Stimulated activated naive CD4-positive, alpha-beta T cell (primary cell): ENCODE measurements around the gene RB1.

ENCODE experiments used
- DNase-seq, 6 experiments: peaks; one replicate each; lab custom pipeline; 2025; lab: John Stamatoyannopoulos, UW

RB1 gene

GRCh38 chr13:48303359-48304142, at the start of gene RB1:
Gene RB1, plus strand, starts transcription at chr13:48303751. Its CDS starts 162 bp downstream, at chr13:48303913.
- DNase-seq: peak; percentile 79 to 89 (median 86)

DNA sequence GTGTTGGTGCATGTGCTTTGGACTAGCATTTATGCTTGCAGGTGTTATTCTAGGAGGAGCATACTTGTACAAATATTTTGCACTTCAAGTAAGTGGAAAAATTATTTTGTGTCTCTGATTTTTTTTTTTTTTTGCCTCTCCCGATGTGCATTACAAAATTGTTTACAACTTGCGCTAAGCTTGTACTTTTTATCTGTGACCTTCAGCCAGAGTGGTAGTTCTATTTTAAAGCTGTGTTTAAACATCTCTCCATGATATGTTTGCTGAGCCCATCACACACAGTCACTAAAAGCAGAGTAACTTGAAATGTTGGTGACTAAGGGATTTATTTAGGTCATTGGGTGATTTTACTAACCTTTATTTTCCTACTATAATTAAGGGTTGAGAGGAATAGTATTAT, 49.7 kb upstream of the RB1 start:
- no peak for DNase-seq

DNA sequence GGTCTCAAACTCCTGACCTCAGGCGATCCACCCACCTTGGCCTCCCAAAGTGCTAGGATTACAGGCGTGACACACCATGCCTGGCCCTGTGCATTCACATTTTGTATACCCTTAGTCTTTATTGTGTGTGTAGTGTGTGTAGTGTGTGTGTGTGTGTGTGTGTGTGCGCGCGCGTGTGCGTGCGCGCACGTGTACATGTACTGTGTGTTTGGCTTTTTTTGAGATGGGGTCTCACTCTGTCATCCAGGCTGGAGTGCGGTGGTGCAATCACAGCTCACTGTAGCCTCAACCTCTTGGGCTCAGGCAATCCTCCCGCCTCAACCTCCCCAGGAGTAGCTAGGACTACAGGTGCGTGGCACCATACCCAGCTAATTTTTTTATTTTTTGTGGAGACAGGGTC, 48.5 kb upstream of the RB1 start:
- DNase-seq: no peak

GRCh38 chr13:48255954-48256353, 47.6 kb upstream of the RB1 start:
- no peak for DNase-seq

DNA sequence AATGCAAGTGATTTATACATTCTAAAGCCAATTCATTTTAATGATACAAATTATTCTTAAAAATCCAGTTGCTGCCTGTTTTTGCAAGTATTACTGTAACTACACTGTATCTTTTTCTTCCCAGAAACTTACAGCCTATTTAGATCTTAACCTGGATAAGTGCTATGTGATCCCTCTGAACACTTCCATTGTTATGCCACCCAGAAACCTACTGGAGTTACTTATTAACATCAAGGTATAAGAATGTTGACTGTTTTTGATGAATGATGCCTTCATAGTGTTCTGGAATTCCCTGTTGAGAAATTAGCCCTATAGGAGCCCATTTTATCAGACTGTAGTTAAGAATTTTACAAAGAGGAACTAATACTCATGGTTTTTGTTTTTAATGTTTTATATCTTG, 45.5 kb upstream of the RB1 start:
- no peak for DNase-seq

DNA sequence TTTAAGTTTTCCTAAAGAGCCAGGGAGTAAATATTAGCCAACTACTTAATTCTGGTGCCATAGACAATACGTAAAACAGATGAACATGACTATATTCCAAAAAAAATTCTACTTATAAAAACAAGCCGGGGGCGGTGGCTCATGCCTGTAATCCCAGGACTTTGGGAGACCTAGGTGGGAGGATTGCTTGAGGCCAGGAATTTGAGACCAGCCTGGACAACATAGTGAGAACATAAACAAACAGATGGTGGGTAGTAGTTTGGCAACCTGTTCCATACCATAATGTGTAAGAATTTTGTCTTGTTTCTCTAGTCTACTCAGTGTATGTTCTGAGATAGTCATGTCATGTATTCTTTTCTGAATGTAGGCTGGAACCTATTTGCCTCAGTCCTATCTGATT, 45.1 kb upstream of the RB1 start:
- DNase-seq: no peak

- DNase-seq: no peak
Observed at GRCh38 chr13:48260970-48261369, 42.6 kb upstream of the RB1 start.

DNA sequence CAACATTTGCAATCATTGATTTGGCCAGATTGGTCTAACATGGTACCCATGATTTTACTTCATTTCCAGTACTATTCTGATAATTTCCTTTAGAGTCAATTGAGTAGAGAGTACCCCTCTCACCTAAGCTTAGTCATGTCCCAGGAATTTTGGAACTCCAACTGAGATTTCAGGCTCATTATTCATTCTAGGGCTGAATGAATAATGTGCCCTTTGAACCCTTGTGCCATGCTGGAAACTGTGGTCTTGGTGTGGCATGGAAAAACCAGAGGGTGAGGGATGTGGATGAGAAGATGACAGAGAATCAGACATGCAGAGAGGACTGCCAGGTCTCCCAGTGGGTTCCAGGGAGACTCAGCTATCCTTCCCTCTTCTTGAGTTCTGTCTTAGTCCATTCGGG, 40.4 kb upstream of the RB1 start:
- no peak for DNase-seq

DNA sequence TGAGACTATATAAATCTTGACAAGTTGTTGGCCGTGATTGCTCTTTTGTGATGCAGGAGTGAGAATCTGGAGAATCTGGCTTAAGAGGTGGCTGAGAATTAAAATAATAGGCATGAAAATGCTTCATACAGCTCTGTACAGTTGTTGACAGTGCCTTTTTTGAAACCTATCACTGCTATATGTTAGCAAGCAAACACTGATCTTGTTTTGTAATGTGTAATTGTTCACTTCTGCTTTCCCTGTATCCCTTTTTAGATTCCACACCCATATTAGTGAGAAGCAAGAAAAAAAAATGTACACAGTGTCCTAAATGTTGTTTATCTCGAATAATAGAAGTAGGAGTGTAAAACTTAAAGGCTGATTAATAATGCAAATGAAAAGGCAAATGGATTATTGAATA, 39.5 kb upstream of the RB1 start:
- DNase-seq: no peak

DNA sequence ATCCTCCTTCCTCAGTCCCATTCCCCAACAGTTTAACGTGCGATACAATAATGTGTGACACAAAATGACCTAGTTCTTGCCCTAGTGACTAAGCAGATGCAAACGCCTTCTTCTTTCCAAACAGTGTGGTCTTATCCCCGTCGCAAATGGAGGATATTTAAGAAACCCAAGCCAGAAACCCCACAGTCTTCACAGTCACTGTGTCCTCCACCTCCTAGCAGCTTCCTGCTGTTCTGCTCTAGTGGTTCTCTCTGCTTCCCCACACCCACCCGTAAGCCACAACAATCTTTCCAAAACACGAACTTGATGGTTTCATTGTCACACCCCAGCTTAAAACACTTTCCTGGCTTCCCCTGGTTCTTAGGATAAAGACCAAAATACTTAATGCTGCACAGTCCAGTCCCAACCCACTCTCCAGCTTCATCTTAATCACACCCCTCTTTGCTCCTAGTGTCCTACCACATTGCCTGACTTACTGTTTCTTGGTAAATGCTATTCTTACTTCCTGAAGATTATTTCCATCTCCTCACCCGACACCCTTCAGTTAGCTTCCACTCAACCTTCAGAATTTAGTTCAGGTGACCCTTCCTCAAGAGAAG, 38.2 kb upstream of the RB1 start:
- DNase-seq: peak in 3 of 6 experiments; percentile 11 to 23 (median 13)

DNA sequence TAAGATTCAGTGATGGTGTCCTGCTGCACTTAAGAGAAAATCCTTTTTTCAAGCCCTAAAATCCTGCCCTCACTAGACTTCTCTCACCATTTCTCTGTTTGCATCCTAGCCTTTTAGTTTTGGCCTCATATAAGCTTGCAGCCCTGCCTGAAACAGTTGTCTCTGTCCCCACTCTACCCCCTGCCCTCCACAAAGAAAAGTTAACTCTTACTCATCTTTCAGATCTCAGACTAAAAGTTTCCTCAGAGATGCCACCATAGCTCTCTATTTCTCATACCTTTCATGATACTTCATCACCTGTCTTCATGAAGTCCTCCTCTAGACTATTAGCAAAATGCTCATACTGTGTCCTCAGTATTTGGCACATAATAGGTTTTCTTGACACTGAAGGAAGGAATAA, 37.4 kb upstream of the RB1 start:
- no peak for DNase-seq

DNA sequence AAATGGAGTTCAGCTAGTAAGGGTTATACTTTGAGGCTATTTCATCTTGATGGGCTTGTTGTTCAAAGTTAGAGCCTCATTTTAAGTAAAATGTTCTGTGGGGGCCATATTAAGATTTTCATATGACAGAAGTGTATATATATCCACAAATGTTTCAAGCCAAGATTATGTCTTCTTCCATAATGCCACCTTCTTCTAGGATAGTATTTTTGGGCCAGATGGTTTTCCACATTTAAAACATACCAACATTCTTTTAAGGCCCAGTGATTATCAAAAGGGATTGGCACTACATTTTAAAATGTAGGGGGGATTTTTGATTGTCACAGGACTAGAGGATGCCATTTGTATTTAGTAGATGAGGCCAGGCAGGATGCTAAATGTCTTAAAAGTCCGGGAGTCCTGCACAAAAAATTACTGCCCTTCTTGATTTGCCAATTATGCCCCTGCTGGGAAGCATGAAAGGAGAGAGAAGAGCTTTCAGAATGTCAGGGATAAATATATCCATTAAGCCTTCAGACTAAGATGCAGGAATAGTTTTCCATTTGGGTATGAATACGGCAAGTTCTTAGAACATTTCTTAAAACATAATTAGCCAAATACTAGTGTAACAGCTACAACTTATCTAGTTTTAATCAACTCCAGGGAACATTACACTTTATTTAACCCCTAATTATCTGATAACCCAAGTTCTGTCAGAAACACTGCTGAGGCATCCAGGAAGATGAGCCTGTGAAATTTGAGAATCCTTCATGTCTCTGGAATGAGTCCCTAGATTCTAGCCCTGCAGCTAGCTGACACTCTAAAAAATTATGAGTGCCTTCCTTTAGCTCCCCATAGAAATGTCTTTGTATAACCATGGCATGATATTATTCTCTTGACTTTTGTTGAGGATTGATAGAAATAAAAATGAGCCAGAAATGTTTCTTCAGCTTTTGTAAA, 36.6 kb upstream of the RB1 start:
- no peak for DNase-seq

GRCh38 chr13:48268019-48268418, 35.5 kb upstream of the RB1 start:
- DNase-seq: no peak

DNA sequence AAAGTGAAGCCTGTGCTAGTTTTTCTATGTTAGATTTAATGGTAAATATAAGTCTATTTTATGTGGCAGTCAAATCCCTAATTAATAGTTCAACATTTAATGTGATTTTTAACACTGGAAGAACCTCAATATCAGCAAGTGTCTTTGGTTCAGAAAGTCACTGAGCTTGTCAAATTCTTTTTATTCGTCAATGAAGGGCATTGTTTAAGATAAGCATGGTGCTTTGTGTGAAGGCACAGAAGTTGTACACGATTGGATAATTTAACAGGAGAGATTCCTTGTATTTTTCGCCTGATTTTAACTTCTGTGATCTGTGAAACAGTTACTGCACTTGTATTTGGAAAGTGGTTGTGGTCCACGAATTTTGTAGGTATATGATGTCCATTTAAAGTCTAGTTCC, 30.2 kb upstream of the RB1 start:
- DNase-seq: no peak

GRCh38 chr13:48275507-48275906, 28.0 kb upstream of the RB1 start:
- no peak for DNase-seq

DNA sequence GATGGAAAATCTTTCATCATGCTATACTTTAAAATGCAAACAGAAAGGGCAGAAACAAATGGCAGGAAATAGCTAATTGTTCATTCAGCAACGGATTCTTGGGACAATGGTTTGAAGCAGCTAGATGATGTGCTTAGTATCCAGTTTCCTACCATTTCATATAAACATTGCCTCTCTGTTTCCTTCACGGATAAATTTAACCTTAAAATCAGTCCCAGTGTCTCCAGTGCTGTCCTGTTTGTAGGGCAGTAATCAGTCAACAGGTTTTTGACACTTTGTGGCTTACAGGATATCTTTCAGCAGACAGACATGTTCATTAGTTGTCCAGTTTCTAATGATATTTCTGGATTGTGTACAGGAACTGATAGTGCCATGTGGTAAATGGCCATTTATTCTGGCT, 24.7 kb upstream of the RB1 start:
- no peak for DNase-seq

DNA sequence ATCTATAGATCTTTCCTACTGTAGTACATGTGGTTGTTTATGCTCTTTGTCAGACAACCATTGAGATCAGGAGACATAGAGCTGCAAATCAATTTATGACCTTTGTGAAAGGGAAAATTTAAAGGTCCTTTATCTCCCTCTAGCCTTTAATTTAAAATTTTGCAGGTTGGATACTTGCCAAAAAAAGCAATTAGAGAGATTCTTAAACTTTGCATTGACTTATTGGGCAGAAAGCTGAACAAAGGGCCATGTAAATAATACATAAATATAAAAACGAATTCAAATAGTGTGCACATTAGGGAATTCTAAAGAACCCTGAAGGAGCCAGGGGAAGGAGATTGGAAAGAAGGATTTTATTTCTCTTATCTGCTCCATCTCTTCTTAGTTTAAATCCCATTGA, 22.0 kb upstream of the RB1 start:
- no peak for DNase-seq

- DNase-seq: no peak
Observed at GRCh38 chr13:48291730-48292129, 11.8 kb upstream of the RB1 start.

DNA sequence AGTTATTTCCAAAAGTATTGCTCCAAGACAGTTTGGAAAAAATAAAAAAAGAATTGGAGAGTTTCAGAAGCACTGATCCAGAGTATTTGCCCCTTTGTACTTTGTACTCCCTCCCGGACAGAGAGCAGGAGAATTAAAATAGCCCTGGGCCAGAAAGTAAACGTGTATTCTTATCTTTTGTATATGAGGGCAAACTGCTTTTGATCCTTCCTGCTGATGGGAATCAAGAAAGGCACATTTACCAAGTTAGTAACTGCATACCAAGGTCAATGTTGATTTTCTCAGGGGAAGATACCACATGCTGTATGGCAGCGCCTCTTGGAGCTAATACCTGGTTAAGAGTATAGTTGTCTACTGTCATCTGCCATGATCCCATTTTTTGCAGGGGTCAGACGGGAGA, 10.9 kb upstream of the RB1 start:
- DNase-seq: no peak

- no peak for DNase-seq
Observed at GRCh38 chr13:48294653-48295052, 8.9 kb upstream of the RB1 start.

DNA sequence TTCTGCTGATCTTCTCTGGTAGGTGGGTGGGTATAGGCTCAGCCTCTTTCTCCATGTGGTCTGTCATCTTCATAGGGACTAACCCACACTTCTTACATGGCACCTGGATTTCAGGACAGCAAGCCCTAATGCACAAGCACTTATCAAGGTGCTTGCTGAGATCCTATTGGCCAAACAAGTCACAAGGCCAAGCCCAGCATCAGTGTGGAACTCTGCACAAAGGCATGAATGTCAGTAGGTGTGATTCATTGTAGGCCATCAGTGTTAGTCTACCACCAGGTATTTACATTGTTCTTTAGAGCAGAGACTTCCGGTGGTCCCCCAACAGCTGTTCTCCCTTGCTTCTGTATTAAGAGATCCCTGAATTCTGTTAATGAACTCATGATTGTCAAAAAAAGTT, 8.3 kb upstream of the RB1 start:
- no peak for DNase-seq

- no peak for DNase-seq
Observed at GRCh38 chr13:48296528-48296927, 7.0 kb upstream of the RB1 start.
